ENCODE measurements around the gene RALGAPA2. TPM values are rescaled to one million over a fixed set of nuclear protein-coding genes. Genes with fewer than 3 reads are reported as not detected.

The RALGAPA2 gene
- total and polyA plus RNA-seq, 9 donors, result 8.4 to 31.7 (median 19.9) TPM

DNA sequence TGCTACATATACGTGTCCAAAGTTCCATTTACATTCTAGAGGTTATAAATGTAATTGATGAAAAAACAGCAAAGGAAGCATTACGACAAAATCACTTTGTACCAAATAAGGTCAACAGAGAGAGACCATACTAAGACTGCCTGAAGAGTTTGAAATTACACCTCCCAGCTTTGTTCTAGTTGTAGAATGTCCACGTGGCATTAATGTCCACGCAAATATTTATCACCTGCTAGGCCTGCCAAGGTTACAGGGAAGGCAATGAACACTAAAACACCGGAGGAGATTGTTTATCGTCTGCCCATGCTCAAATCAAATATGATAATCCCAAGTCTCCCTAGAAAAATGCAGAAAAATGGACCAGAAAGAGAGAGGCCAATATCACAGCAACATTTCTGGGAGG, 6.2 kb downstream of the RALGAPA2 start:
- no peaks in the 10 kb centered on the region for H3K27me3 ChIP-seq
- no peaks in the 10 kb centered on the region for H3K36me3 ChIP-seq
- 61 to 70% (median 65%) methylated on average over 6 of the region's 6 CpGs for WGBS, 3 donors
- H3K9me3 ChIP-seq, result no peaks in the 10 kb centered on the region
- TF ChIP-seq, protein P1, sequence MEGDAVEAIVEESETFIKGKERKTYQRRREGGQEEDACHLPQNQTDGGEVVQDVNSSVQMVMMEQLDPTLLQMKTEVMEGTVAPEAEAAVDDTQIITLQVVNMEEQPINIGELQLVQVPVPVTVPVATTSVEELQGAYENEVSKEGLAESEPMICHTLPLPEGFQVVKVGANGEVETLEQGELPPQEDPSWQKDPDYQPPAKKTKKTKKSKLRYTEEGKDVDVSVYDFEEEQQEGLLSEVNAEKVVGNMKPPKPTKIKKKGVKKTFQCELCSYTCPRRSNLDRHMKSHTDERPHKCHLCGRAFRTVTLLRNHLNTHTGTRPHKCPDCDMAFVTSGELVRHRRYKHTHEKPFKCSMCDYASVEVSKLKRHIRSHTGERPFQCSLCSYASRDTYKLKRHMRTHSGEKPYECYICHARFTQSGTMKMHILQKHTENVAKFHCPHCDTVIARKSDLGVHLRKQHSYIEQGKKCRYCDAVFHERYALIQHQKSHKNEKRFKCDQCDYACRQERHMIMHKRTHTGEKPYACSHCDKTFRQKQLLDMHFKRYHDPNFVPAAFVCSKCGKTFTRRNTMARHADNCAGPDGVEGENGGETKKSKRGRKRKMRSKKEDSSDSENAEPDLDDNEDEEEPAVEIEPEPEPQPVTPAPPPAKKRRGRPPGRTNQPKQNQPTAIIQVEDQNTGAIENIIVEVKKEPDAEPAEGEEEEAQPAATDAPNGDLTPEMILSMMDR (IDR thresholded peaks at IDR 0.05), result no peak
- TF ChIP-seq POLR2A (IDR thresholded peaks at IDR 0.05), result no peak
- TF ChIP-seq EP300 (IDR thresholded peaks at IDR 0.05), result no peak
- DNase-seq, result no peak
- intact Hi-C loops (cut with DNase I), result no loop called here
- H3K4me1 ChIP-seq (ENCODE audit: insufficient read depth), result peaks cover 6% of the 10 kb centered on the region
- no peak overlapping the region for H3K4me3 ChIP-seq
- no peak overlapping the region for H3K27ac ChIP-seq

DNA sequence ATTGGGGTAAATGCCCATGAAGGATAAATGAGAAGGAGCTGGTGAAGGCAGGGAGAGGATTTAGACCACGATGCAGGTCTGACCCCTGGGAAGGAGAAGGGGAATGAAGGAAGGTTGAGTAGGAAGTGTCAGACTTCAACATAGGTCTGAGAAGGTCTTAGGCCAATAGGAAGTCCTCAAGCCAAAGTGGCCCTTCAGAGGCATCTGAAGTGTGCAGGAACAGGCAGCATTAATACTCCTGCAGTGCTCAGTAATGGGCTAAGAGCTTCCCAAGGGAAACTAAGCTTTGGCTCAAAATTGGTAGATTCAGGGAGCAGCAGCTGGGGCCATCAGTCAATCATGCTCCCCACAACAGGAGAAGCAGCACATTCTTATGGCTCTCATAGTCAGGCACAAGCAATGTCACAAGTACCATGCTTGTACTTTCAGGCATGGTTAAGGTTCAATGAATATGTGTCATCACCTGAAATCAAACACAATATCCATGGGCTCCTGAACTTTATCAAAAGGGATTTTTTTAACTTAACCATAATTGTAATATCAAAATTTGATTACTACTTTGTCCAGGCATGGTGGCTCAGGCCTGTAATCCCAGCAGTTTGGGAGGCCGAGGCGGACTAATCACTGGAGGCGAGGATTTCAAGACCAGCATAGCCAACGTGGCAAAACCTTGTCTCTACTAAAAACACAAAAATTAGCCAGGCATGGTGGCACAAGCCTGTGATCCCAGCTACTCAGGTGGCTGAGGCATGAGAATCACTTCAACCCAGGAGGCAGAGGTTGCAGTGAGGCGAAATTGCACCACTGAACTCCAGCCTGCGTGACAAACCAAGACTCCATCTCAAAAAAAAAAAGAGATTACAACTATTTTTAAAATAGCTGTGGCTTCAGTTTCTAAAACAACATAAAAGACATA, 9.9 kb downstream of the RALGAPA2 start:
- no peaks in the 10 kb centered on the region for H3K4me1 ChIP-seq (ENCODE audit: insufficient read depth)
- TF ChIP-seq, protein P1 (IDR thresholded peaks at IDR 0.05), result no peak
- TF ChIP-seq EP300 (IDR thresholded peaks at IDR 0.05), result no peak
- no peak for TF ChIP-seq POLR2A (IDR thresholded peaks at IDR 0.05)
- intact Hi-C loops (cut with DNase I), result no loop called here
- H3K9me3 ChIP-seq, result no peaks in the 10 kb centered on the region
- no peak overlapping the region for H3K4me3 ChIP-seq
- DNase-seq, result no peak
- 86 to 94% (median 93%) methylated on average over 7 of the region's 7 CpGs for WGBS, 3 donors
- no peak overlapping the region for H3K27ac ChIP-seq
- H3K27me3 ChIP-seq, result no peaks in the 10 kb centered on the region
- H3K36me3 ChIP-seq, result no peaks in the 10 kb centered on the region

DNA sequence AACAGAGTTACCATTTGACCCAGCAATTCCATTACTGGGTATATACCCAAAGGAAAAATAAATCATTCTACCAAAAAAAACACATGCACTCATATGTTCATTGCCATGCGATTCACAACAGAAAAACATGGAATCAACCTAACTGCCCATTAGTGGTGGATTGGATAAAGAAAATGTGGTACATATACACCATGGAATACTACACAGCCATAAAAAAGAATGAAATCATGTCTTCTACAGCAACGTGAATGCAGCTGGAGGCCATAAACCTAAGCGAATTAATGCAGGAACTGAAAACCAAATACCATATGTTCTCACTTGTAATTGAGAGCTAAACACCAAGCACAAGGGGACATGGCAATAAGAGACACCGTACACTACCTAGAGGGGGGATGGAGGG, 12.5 kb downstream of the RALGAPA2 start:
- WGBS, 3 donors, result 72 to 93% (median 93%) methylated on average over 4 of the region's 4 CpGs
- intact Hi-C loops (cut with DNase I), result no loop called here
- Histone ChIP-seq H3K9me3 (no peaks in the 10 kb centered on the region), H3K27ac (no peak overlapping the region), H3K4me3 (no peak overlapping the region), H3K27me3 (no peaks in the 10 kb centered on the region), H3K36me3 (no peaks in the 10 kb centered on the region), H3K4me1 (ENCODE audit: insufficient read depth) (no peaks in the 10 kb centered on the region)
- no peak for DNase-seq
- TF ChIP-seq POLR2A (IDR thresholded peaks at IDR 0.05) (no peak), EP300 (IDR thresholded peaks at IDR 0.05) (no peak)
- TF ChIP-seq, protein P1 (IDR thresholded peaks at IDR 0.05), result no peak

DNA sequence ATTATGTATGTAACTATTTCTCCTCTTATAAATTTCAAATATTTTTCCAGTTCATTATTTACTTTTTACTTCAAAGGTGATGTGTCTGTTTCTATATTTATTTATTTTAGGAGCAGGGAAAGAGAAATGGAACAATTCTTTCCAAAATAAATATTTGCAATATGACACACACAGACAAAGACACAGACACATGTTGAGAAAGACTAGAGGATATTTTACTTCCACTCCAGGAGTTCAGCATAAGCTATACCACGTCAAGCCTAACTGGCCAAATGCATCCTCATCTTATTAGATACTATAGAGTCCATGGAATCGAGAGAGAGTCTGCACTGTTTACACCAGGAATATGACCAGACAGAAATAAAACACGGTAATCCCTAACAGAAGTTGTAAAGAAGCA, 13.3 kb downstream of the RALGAPA2 start:
- H3K27me3 ChIP-seq, result no peaks in the 10 kb centered on the region
- H3K4me3 ChIP-seq, result no peak overlapping the region
- H3K9me3 ChIP-seq, result no peaks in the 10 kb centered on the region
- DNase-seq, result no peak
- TF ChIP-seq EP300 (IDR thresholded peaks at IDR 0.05), result no peak
- no peak for TF ChIP-seq POLR2A (IDR thresholded peaks at IDR 0.05)
- TF ChIP-seq, protein P1 (IDR thresholded peaks at IDR 0.05), result no peak
- no peak overlapping the region for H3K27ac ChIP-seq
- no peaks in the 10 kb centered on the region for H3K4me1 ChIP-seq (ENCODE audit: insufficient read depth)
- H3K36me3 ChIP-seq, result no peaks in the 10 kb centered on the region
- intact Hi-C loops (cut with DNase I), result no loop called here
- WGBS, 3 donors, result 83 to 88% (median 88%) methylated on average over 3 of the region's 3 CpGs

All from ovary (tissue), 9 donors.